ENCODE results near the gene CSRNP2.

CSRNP2 gene

DNA sequence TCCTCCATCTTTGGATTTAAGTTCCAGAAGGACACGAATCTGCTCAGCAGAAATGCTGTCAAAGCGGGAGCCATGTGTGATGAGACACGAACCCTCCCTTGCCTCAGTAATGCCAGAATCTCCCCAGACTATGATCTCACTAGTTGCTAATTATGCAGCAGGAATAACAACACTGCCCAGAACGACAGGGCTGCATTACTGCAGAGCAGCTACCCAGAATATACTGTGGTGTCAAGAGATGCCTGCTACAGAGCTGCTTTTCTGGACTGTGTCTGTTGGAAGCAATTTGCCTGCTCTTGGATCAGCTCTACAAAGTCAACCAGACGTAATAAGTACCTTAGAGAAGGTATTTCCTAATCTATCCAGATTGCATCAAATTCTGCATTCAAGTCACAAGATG, 5.5 kb downstream of the CSRNP2 start:
- no peak for TF ChIP-seq CTCF (IDR thresholded peaks at IDR 0.05; ENCODE audit: borderline replicate concordance, insufficient read depth, low read depth, low read length)
- H3K4me3 ChIP-seq (ENCODE audit: low read depth, low read length) = no peak overlapping the region

DNA sequence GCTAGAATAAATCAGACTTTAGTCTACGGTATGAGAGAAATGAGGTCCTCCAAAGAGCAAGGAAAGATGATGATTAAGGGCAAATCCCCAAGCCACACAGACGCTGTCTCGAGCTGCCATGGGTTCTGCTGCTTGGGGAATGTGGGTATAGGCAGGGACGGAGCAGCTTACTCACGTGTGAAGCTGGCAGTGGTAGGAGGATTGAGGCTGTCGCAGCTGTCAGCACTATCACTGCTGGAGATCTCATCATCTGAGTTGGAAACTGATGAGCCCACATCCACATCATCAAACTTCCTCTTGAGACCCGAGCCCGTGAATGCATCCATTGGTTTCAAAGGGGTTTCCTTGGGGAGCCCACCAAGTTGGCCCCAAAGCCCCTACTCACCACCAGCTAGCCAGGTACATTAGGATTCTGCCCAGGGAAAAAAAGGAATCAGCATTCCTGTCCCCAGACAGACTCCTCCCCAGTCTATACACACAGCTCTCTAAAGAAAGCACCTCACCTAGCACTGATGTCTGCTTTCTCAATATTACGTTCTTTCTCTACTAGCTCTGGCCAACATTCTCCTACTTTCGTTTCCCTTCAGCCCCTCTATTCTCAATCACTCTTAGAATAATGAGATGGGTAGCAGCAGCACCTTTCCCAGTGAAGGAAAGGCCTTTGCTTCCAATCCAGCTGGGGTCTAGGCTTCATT, 7.0 kb downstream of the CSRNP2 start:
- no peak for TF ChIP-seq CTCF (IDR thresholded peaks at IDR 0.05; ENCODE audit: borderline replicate concordance, insufficient read depth, low read depth, low read length)
- no peak overlapping the region for H3K4me3 ChIP-seq (ENCODE audit: low read depth, low read length)

GRCh38 chr12:51075390-51075789, 8.0 kb downstream of the CSRNP2 start:
- TF ChIP-seq CTCF (IDR thresholded peaks at IDR 0.05; ENCODE audit: borderline replicate concordance, insufficient read depth, low read depth, low read length) = no peak
- no peak overlapping the region for H3K4me3 ChIP-seq (ENCODE audit: low read depth, low read length)

- no peak for TF ChIP-seq CTCF (IDR thresholded peaks at IDR 0.05; ENCODE audit: borderline replicate concordance, insufficient read depth, low read depth, low read length)
- H3K4me3 ChIP-seq (ENCODE audit: low read depth, low read length) = no peak overlapping the region
Measured at GRCh38 chr12:51071663-51072062, 11.7 kb downstream of the CSRNP2 start.

- TF ChIP-seq CTCF (IDR thresholded peaks at IDR 0.05; ENCODE audit: borderline replicate concordance, insufficient read depth, low read depth, low read length) = no peak
- H3K4me3 ChIP-seq (ENCODE audit: low read depth, low read length) = no peak overlapping the region
Measured at GRCh38 chr12:51070004-51070403, 13.4 kb downstream of the CSRNP2 start.

GRCh38 chr12:51067771-51068170, 15.6 kb downstream of the CSRNP2 start:
- H3K4me3 ChIP-seq (ENCODE audit: low read depth, low read length) = no peak overlapping the region
- no peak for TF ChIP-seq CTCF (IDR thresholded peaks at IDR 0.05; ENCODE audit: borderline replicate concordance, insufficient read depth, low read depth, low read length)

DNA sequence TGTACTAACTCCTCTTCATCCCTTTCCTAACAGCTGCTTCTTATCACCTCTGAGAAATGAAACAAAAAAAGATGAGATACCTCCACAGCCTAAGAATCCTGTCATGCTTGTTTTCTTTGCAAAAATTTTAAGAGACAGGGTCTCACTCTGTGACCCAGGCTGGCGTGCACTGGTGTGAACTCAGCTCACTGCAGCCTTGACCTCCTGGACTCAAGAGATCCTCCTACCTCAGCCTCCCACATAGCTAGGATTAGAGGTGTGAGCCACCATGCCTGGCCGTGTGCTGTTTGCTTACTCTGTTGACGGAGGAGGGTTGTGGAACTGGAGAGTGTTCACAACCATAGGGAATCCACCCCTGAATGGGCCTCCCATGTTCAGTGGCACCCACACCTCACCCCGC, 16.2 kb downstream of the CSRNP2 start:
- TF ChIP-seq CTCF (IDR thresholded peaks at IDR 0.05; ENCODE audit: borderline replicate concordance, insufficient read depth, low read depth, low read length) = no peak
- no peak overlapping the region for H3K4me3 ChIP-seq (ENCODE audit: low read depth, low read length)
